GM12873 (cell line): ENCODE measurements around the gene NAV3.

ENCODE experiments used
- TF ChIP-seq, protein P1 (sequence below): IDR thresholded peaks from 2 replicates; pipeline ENCODE4 v1.5.1; 2012; ENCODE audit warnings: low read depth, mild to moderate bottlenecking, moderate library complexity, low read length, control low read depth; ENCODE audit not compliant: insufficient read depth; ENCODE audit errors: missing control alignments

NAV3 gene

GRCh38 chr12:77861317-77861716 lies 30.6 kb downstream of the NAV3 start:
- TF ChIP-seq, protein P1, sequence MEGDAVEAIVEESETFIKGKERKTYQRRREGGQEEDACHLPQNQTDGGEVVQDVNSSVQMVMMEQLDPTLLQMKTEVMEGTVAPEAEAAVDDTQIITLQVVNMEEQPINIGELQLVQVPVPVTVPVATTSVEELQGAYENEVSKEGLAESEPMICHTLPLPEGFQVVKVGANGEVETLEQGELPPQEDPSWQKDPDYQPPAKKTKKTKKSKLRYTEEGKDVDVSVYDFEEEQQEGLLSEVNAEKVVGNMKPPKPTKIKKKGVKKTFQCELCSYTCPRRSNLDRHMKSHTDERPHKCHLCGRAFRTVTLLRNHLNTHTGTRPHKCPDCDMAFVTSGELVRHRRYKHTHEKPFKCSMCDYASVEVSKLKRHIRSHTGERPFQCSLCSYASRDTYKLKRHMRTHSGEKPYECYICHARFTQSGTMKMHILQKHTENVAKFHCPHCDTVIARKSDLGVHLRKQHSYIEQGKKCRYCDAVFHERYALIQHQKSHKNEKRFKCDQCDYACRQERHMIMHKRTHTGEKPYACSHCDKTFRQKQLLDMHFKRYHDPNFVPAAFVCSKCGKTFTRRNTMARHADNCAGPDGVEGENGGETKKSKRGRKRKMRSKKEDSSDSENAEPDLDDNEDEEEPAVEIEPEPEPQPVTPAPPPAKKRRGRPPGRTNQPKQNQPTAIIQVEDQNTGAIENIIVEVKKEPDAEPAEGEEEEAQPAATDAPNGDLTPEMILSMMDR, result no peak

DNA sequence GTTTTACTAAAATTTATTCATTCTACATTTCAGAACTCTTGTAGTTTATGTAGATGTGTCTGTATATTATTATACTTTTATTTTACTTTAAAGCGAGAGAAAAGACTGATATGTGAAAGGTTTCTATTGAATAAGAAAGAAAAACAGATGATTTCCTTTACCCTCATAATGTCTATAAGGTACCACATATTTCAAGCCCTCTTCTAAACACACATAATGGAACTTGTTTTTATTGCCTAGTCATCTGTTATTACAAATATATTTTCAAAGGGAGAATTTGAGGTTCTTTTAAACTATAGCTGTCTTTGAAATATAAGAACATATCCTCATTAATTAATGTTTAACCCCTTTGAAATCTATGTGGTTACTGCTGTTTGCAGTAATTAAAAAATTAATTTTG lies 34.5 kb downstream of the NAV3 start:
- TF ChIP-seq, protein P1, result no peak

DNA sequence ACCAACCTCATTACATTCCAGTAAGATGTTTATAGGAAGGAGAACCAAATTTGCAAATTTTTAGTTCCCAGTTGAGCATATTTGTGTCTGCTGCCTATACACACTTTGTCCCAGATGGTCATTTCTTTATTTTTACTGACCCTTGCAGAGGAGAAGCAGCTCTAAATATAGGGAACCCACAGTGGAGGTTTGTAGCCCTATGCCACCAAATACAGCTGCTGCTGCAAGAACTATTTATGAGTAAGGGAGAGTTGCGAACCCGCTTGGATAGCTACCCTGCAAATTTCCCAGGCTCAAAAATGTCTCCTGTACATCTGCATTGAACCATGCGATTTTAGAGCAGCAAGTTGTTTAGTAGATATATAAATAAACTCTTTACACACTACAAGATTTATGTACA lies 48.2 kb downstream of the NAV3 start:
- TF ChIP-seq, protein P1, result no peak

- TF ChIP-seq, protein P1, result no peak
Measured at GRCh38 chr12:77882709-77883108, 52.0 kb downstream of the NAV3 start.

GRCh38 chr12:77888611-77889010 lies 57.9 kb downstream of the NAV3 start:
- TF ChIP-seq, protein P1, result no peak

- TF ChIP-seq, protein P1, result no peak
Measured at GRCh38 chr12:77891518-77892147, 60.9 kb downstream of the NAV3 start.

DNA sequence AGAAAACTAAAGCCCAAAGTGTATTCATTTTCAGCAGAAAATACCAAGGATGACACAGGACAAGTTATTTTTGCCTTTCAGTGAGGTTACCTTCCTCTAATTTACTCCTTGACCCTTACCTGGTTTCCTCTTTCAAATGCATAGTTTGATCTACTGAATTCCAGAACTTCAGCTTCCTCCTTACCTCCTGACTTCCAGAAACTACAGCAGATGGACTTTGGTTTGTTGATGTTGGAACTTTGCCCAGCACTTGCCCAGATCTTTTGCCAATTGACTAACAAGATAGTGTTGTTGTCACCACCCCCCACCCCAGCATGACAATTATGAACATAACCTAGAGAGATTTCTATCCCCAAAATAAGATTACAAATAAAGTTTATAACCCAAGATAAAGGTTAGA lies 63.2 kb downstream of the NAV3 start:
- TF ChIP-seq, protein P1, result no peak

- TF ChIP-seq, protein P1, result no peak
Measured at GRCh38 chr12:77894556-77894955, 63.9 kb downstream of the NAV3 start.
